H1 (cell line): ENCODE data around the gene CDPF1.

Experiments used
- ATF3 ChIP-seq: IDR thresholded peaks from 2 replicates; pipeline ENCODE4 v1.6.1; 2011; ENCODE audit warnings: low read depth, mild to moderate bottlenecking, low read length; ENCODE audit not compliant: insufficient read depth
- BACH1 ChIP-seq: IDR thresholded peaks from 2 replicates; pipeline ENCODE4 v1.6.1; 2012; ENCODE audit warnings: low read length, improper control_type of control experiment
- EZH2 ChIP-seq: fragments of 200-600 bp; sonication (generic); IDR thresholded peaks from 2 replicates; pipeline ENCODE4 v1.7.1; 2012; ENCODE audit warnings: low read depth, mild to moderate bottlenecking, moderate library complexity, low read length, inconsistent platforms; ENCODE audit not compliant: severe bottlenecking
- GTF2F1 ChIP-seq: IDR thresholded peaks from 2 replicates; pipeline ENCODE4 v1.6.1; 2012; ENCODE audit warnings: low read depth, low read length, improper control_type of control experiment, borderline replicate concordance
- HDAC2 ChIP-seq, 2 experiments: fragments of 300-600 bp in 1 of 2; sonication (generic) in 1 of 2; IDR thresholded peaks; 2 replicates each; pipeline ENCODE4 v1.6.1; 2011 to 2012; ENCODE audit warnings: low read depth in 2 of 2, low read length in 2 of 2, mild to moderate bottlenecking in 2 of 2, moderate library complexity in 2 of 2, borderline replicate concordance in 1 of 2, inconsistent platforms in 1 of 2
- JUND ChIP-seq: IDR thresholded peaks from 2 replicates; pipeline ENCODE4 v1.6.1; 2011; ENCODE audit warnings: mild to moderate bottlenecking, improper control_type of control experiment, low read length
- NRF1 ChIP-seq: IDR thresholded peaks from 2 replicates; pipeline ENCODE4 v1.6.1; 2011; ENCODE audit warnings: mild to moderate bottlenecking, low read depth, low read length, improper control_type of control experiment
- POLR2A ChIP-seq, 2 experiments: IDR thresholded peaks; 1 replicate in 1 of 2; 2 replicates in 1 of 2; pipeline ENCODE4 v1.6.1; 2011; ENCODE audit warnings: low read depth in 2 of 2, low read length in 2 of 2, mild to moderate bottlenecking in 2 of 2; ENCODE audit errors: control extremely low read depth in 1 of 2
- POLR2AphosphoS5 ChIP-seq: IDR thresholded peaks from 2 replicates; pipeline ENCODE4 v1.6.1; 2011; ENCODE audit warnings: low read depth, low read length
- RAD21 ChIP-seq, 2 experiments: IDR thresholded peaks in 1 of 2; conservative IDR thresholded peaks in 1 of 2; 2 replicates each; pipeline ENCODE4 v1.6.1; 2011; ENCODE audit warnings: low read depth in 2 of 2, low read length in 2 of 2, improper control_type of control experiment in 1 of 2, inconsistent platforms in 1 of 2, mild to moderate bottlenecking in 1 of 2, moderate library complexity in 1 of 2
- RNF2 ChIP-seq: fragments of 200-900, 300-1000 bp; sonication (generic); IDR thresholded peaks from 2 replicates; pipeline ENCODE4 v1.7.1; 2016; ENCODE audit warnings: borderline replicate concordance, low read depth, mild to moderate bottlenecking, antibody characterized with exemption, low read length; ENCODE audit not compliant: poor library complexity, severe bottlenecking; ENCODE audit errors: missing control alignments
- TF ChIP-seq, protein P1 (sequence below), 3 experiments: IDR thresholded peaks; 1 replicate in 2 of 3; 2 replicates in 1 of 3; pipeline versions ENCODE4 v1.5.1 to v1.6.1; 2011; ENCODE audit warnings: low read length in 3 of 3, mild to moderate bottlenecking in 3 of 3, inconsistent platforms in 2 of 3, low read depth in 1 of 3, moderate library complexity in 1 of 3; ENCODE audit not compliant: insufficient read depth in 1 of 3; ENCODE audit errors: control extremely low read depth in 1 of 3
- TF ChIP-seq, protein P2 (sequence below): IDR thresholded peaks from 2 replicates; pipeline ENCODE4 v1.6.1; 2012; ENCODE audit warnings: inconsistent platforms

GRCh38 chr22:46224044-46224897 is 25.8 kb downstream of the CDPF1 start:
- TF ChIP-seq NRF1 (no peak), BACH1 (no peak), RAD21 (IDR thresholded peaks at IDR 0.05 in 1 of 2, conservative IDR thresholded peaks at IDR 0.05 in 1 of 2; ENCODE audit: low read depth in 2 of 2, low read length in 2 of 2) (no peak), HDAC2 (IDR thresholded peaks at IDR 0.05; ENCODE audit: borderline replicate concordance in 1 of 2, low read depth in 2 of 2, low read length in 2 of 2) (no peak), POLR2AphosphoS5 (no peak), JUND (no peak), EZH2 (no peak), POLR2A (IDR thresholded peaks at IDR 0.05; ENCODE audit: control extremely low read depth in 1 of 2, low read depth in 2 of 2, low read length in 2 of 2) (no peak), RNF2 (no peak), GTF2F1 (no peak), ATF3 (no peak)
- TF ChIP-seq, protein P1, sequence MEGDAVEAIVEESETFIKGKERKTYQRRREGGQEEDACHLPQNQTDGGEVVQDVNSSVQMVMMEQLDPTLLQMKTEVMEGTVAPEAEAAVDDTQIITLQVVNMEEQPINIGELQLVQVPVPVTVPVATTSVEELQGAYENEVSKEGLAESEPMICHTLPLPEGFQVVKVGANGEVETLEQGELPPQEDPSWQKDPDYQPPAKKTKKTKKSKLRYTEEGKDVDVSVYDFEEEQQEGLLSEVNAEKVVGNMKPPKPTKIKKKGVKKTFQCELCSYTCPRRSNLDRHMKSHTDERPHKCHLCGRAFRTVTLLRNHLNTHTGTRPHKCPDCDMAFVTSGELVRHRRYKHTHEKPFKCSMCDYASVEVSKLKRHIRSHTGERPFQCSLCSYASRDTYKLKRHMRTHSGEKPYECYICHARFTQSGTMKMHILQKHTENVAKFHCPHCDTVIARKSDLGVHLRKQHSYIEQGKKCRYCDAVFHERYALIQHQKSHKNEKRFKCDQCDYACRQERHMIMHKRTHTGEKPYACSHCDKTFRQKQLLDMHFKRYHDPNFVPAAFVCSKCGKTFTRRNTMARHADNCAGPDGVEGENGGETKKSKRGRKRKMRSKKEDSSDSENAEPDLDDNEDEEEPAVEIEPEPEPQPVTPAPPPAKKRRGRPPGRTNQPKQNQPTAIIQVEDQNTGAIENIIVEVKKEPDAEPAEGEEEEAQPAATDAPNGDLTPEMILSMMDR (IDR thresholded peaks at IDR 0.05; ENCODE audit: control extremely low read depth in 1 of 3, insufficient read depth in 1 of 3, low read depth in 1 of 3, low read length in 3 of 3): no peak
- TF ChIP-seq, protein P2, sequence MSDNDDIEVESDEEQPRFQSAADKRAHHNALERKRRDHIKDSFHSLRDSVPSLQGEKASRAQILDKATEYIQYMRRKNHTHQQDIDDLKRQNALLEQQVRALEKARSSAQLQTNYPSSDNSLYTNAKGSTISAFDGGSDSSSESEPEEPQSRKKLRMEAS: no peak
